NCI-H1436 treated with DMSO at 0.1 percent for 48 hours (cell line): Measurements from ENCODE around the gene BANP.
"Not testable (repeated sequence)": the region's sequence is repeated elsewhere in the genome, so short reads cannot be mapped to it uniquely, and the experiment has no call there.

Source experiments
- DNase-seq: peaks from one replicate; lab custom pipeline; 2025; lab: John Stamatoyannopoulos, UW

BANP gene

GRCh38 chr16:87968541-87968940 lies 17.3 kb downstream of the BANP start:
- DNase-seq, result no peak

- no peak for DNase-seq
Observed at GRCh38 chr16:87970186-87970585, 19.0 kb downstream of the BANP start.

DNA sequence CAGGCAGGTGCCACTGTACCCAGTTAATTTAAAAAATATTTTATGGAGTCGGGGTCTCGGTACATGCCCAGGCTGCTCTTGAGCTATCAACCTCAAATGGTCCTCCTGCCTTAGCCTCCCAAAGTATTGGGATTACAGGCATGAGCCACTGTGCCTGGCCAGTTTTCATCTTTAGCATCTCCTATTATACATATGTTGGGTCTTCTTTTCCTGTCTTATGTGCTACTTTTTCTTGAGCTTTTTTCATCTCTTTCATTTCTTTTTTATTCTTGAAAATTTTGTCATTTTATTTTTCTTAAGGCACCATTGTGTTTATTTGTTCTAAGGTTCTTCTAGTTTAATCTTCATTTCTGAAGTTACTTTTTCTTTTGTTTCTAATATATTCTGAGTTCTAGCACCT lies 20.7 kb downstream of the BANP start:
- no peak for DNase-seq

GRCh38 chr16:87973717-87974116 lies 22.5 kb downstream of the BANP start:
- DNase-seq, result no peak

DNA sequence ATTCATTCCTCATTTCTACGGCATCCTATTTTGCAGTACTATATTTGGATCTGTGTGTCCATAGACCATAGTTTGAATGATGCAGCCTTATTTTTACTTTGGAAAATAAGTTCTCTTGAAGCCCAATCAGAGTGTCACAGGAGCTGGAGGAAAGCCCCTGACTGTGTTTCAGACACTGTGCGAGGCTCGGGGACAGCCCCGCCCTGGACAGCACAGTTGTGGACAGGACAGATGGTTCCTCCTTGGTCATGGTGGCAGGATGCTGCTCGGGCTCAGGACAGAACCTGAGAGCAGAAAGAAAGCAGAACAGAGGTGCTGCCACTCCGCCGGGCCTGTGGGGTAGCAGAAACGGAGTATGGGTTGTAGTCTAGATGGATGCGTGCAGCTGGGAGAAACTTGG lies 22.9 kb downstream of the BANP start:
- no peak for DNase-seq

GRCh38 chr16:87976665-87977064 lies 25.4 kb downstream of the BANP start:
- DNase-seq, result no peak

GRCh38 chr16:87978127-87978526 lies 26.9 kb downstream of the BANP start:
- no peak for DNase-seq

GRCh38 chr16:87979352-87979751 lies 28.1 kb downstream of the BANP start:
- no peak for DNase-seq

- DNase-seq, result not testable (repeated sequence)
Observed at GRCh38 chr16:87979911-87980630, 28.8 kb downstream of the BANP start.

GRCh38 chr16:87981376-87981775 lies 30.1 kb downstream of the BANP start:
- not testable (repeated sequence) for DNase-seq

GRCh38 chr16:87982581-87983041 lies 31.4 kb downstream of the BANP start:
- no peak for DNase-seq

- not testable (repeated sequence) for DNase-seq
Observed at GRCh38 chr16:87983072-87983736, 32.0 kb downstream of the BANP start.

- DNase-seq, result not testable (repeated sequence)
Observed at GRCh38 chr16:87983737-87984097, 32.5 kb downstream of the BANP start.

- not testable (repeated sequence) for DNase-seq
Observed at GRCh38 chr16:87984180-87984579, 32.9 kb downstream of the BANP start.

- DNase-seq, result no peak
Observed at GRCh38 chr16:87984632-87985267, 33.5 kb downstream of the BANP start.

GRCh38 chr16:87985493-87985892 lies 34.3 kb downstream of the BANP start:
- DNase-seq, result not testable (repeated sequence)

DNA sequence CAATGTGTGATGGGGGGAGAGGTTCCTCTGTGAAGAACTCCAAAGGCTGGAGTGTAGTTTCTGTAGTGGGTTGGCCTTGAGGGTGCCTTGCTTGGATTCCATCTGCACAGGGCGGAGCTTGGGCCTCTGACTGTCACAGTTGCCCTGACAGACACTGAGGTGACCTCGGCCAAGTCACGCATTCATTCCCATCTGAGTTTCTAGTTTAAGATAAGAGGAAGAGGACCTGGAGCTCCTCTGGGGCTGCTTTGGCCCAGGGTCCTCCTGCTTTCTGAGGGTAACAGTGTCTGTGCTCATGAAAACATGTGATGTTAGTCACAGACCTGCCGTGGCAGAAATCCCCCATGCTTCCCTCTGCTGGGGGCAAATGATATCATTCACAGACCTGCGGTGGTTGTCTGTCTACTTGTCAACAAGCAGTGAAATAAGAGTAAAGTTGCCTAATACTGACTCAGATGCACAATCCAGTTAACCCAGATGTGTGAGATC lies 35.2 kb downstream of the BANP start:
- DNase-seq, result not testable (repeated sequence)

DNA sequence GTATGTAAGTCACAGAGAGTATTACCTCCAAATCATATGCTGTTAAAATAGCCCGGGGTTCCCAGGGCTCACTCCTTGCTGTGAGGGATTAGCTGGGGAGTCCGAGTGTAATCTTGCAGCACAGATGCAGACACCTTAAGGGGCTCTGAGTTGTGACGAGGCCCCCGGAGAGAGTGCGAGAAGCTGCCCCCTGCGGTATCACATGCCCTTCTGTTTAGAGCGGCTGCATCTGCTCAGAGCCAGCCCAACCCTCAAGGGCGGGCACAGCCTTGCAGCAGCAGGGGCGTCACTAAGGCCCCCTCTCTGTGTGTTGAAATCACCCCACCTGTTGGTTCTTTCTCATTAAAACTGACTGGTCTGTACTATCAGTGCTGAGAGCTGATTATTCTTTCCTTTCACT lies 37.4 kb downstream of the BANP start:
- DNase-seq, result not testable (repeated sequence)

DNA sequence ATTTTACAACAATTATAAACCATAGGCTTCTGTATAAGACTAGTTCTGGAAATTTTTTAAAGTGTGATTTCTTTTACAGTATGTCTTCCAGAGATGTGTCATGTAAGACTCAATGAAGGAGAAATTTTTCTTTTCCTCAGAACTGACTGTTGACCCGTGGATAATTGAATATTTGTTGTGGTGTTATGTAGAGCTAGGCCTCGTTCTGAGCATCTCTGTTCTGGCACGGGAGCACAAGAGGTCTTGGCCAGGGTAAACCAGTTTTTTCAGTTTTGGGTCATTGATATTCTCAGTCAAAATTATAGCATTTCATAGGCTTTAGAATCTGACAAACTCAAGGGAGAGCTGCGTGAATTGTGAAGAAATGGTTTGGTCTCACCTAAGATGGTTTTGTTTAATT lies 39.0 kb downstream of the BANP start:
- not testable (repeated sequence) for DNase-seq

DNA sequence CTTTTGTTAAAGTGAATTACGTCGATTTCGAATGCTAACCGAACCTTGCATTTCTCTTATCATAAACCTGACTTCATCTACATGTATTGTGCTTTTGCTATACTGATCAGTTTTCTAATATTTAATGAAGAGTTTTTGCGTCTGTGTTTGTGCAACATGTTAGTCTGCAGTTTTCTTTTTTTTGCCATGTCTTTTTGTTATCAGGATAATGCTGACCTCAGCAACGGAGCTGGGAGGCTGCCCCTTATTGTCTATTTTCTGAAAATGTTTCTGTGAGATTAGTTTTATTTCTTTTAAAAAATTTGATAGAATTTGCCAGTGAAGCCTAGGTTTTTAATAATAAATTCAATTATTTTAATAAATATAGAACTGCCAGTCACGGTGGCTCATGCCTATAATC lies 40.9 kb downstream of the BANP start:
- DNase-seq, result not testable (repeated sequence)

- no peak for DNase-seq
Observed at GRCh38 chr16:87993901-87994300, 42.7 kb downstream of the BANP start.

- no peak for DNase-seq
Observed at GRCh38 chr16:87995644-87996043, 44.4 kb downstream of the BANP start.
